NCI-H1930 (cell line): ENCODE measurements around the gene ART3.
A peak's percentile ranks its signal among the peaks of the same experiment; 100 is the strongest.

Source experiments
- DNase-seq, 2 experiments: peaks; one replicate each; lab custom pipeline; 2025; lab: John Stamatoyannopoulos, UW

The ART3 gene

GRCh38 chr4:76072760-76073159 lies 1.7 kb upstream of the ART3 start:
- no peak for DNase-seq

- no peak for DNase-seq
These were observed 588 bp downstream of the ART3 start for GRCh38 chr4:76074993-76075600.

- DNase-seq = no peak
These were observed 3.6 kb downstream of the ART3 start for GRCh38 chr4:76078033-76078613.

GRCh38 chr4:76083386-76083988 lies 9.0 kb downstream of the ART3 start:
- no peak for DNase-seq

- DNase-seq = no peak
These were observed 10.0 kb downstream of the ART3 start for GRCh38 chr4:76084542-76084941.

GRCh38 chr4:76087007-76087769 lies 12.7 kb downstream of the ART3 start:
- peak; percentile 50 to 54 for DNase-seq

GRCh38 chr4:76088719-76089118 lies 14.2 kb downstream of the ART3 start:
- DNase-seq = no peak

GRCh38 chr4:76090241-76090691 lies 15.8 kb downstream of the ART3 start:
- DNase-seq = no peak

GRCh38 chr4:76091052-76091451 lies 16.5 kb downstream of the ART3 start:
- no peak for DNase-seq

GRCh38 chr4:76095568-76095967 lies 21.1 kb downstream of the ART3 start:
- no peak for DNase-seq

- DNase-seq = no peak
These were observed 21.6 kb downstream of the ART3 start for GRCh38 chr4:76096076-76096475.

GRCh38 chr4:76105652-76106051 lies 31.1 kb downstream of the ART3 start:
- no peak for DNase-seq

- DNase-seq = no peak
These were observed 31.9 kb downstream of the ART3 start for GRCh38 chr4:76106442-76106841.

GRCh38 chr4:76108467-76109181 lies 34.1 kb downstream of the ART3 start:
- DNase-seq = no peak

GRCh38 chr4:76116821-76117220 lies 42.3 kb downstream of the ART3 start:
- no peak for DNase-seq

- DNase-seq = no peak
These were observed 43.0 kb downstream of the ART3 start for GRCh38 chr4:76117536-76117935.

GRCh38 chr4:76120199-76120598 lies 45.7 kb downstream of the ART3 start:
- DNase-seq = no peak

GRCh38 chr4:76125816-76126215 lies 51.3 kb downstream of the ART3 start:
- DNase-seq = no peak

- DNase-seq = no peak
These were observed 53.2 kb downstream of the ART3 start for GRCh38 chr4:76127754-76128153.

GRCh38 chr4:76141241-76141640 lies 66.7 kb downstream of the ART3 start:
- DNase-seq = no peak

- DNase-seq = no peak
These were observed 70.0 kb downstream of the ART3 start for GRCh38 chr4:76144546-76144945.

GRCh38 chr4:76147454-76148141 lies 73.1 kb downstream of the ART3 start:
- DNase-seq = peak; percentile 40 to 64
